ENCODE data around the gene ZCCHC7.
"Not testable (repeated sequence)": the region's sequence is repeated elsewhere in the genome, so short reads cannot be mapped to it uniquely, and the experiment has no call there.

The ZCCHC7 gene

GRCh38 chr9:37180138-37180537 lies 59.8 kb downstream of the ZCCHC7 start:
- Mint-ChIP-seq H3K9me3 (peaks cover 11% of the 10 kb centered on the region), H3K27ac (no peak overlapping the region), H3K4me3 (no peak overlapping the region)

DNA sequence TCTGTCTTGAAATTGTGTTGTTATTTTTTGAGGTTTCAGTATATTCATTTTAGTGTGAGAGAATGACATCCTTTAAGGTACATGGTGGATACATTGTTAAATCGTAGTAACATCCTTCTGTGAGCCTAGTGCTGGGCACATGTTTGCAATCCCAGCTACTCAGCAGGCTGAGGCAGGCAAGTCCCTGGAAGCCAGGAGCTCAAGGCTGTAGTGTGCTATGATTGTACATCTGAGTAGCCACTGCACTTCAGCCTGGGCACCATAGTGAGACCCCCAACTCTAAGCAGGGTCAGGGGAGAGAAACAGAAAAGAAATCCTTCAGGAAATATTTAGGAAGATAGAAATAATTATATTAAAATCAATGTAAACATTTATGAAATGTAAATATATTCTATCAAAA lies 62.3 kb downstream of the ZCCHC7 start:
- peaks cover 71% of the 10 kb centered on the region for H3K4me1 Mint-ChIP-seq
- no peak overlapping the region for H3K4me3 Mint-ChIP-seq
- H3K27me3 Mint-ChIP-seq: no peaks in the 10 kb centered on the region
- peaks cover 32% of the 10 kb centered on the region for H3K36me3 Mint-ChIP-seq
- H3K27ac Mint-ChIP-seq: no peak overlapping the region
- H3K9me3 Mint-ChIP-seq: peaks cover 11% of the 10 kb centered on the region

More at GRCh38 chr9:37180138-37180537, 59.8 kb downstream of the ZCCHC7 start:
- peaks cover 26% of the 10 kb centered on the region for H3K36me3 Mint-ChIP-seq
- no peaks in the 10 kb centered on the region for H3K27me3 Mint-ChIP-seq
- peaks cover 60% of the 10 kb centered on the region for H3K4me1 Mint-ChIP-seq

DNA sequence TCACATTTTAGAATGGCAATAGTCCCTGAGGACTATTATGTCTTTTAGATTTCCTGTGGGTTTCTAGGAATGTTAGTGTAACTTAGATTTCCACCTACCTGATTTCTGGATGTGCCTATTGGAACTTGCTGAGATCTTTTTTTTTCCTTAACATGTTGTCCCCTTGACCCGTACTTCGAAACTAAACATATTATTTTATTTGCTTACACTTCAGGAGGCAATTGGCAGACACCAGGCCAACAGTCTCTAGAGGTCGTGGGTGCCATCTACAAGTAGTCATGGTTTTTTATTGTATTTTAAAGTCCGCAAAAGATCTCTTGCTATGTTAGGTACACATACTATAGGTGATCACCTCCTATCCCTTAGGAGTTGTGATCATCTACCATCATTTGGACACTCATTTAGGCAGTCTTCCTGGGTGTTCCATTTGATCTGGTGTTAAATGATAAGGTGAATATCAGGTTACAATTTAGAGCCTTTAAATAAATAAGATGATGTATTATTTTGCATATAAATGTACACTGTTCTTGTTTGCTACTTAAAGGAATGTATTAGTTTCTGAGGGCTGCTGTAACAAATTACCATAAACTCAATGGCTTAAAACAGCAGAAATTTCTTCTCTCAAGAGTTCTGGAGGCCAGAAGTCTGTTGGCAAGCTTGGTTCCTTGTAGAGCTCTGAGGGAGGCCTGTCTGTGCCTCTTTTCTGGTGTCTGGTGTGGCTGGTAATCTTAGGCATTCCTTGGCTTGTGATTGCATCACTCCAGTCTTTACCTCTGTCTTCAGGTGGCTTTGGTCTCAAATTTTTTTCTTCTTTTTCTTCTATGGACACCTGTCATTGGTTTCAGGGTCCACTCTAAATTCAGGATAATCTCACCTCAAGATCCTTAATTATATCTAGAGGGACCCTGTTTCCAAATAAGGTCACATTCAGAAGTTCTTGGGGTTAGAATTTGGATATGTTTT lies 64.8 kb downstream of the ZCCHC7 start:
- Mint-ChIP-seq H3K27ac (peak overlapping the region; percentile 35), H3K4me3 (no peak overlapping the region), H3K4me1 (peaks cover 61% of the 10 kb centered on the region), H3K9me3 (peaks cover 11% of the 10 kb centered on the region), H3K36me3 (peaks cover 37% of the 10 kb centered on the region), H3K27me3 (no peaks in the 10 kb centered on the region)

- Mint-ChIP-seq H3K27me3 (no peaks in the 10 kb centered on the region), H3K9me3 (peaks cover 6% of the 10 kb centered on the region), H3K4me3 (peak overlapping the region; percentile 85), H3K4me1 (peaks cover 68% of the 10 kb centered on the region), H3K36me3 (peaks cover 36% of the 10 kb centered on the region), H3K27ac (peak overlapping the region; percentile 87)
Measured at GRCh38 chr9:37187292-37187691, 66.9 kb downstream of the ZCCHC7 start.

DNA sequence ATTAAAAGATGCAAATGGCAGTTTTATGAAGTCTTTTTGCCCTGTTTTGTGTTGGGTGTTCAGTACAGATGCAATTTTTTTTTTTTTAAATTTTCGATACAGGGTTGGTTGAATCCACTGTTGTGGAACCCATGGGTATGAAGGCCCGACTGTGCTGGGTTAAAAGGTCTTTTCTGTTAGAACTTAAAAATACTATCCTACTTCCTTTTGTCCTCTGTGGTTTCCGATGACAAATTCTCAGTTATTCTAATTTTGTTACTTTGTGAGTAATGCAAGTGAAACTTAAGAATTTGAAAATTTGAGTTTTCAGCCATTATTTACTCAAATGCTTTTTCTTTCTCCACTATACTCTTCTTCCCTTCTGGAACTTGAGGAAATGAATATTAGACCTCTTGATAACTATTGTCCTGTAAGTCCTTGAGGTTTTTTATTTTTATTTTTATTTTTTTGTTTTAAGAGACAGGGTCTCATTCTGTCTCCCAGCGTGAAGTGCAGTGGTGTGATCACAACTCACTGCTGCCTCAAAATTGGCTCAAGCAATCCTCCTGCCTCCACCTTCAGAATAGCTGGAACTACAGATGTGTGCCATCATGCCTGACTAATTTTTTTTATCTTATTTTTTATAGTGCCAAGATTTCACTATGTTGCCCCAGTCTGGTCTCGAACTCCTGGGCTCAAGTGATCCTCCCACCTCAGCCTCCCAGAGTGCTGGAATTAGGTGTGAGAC lies 67.5 kb downstream of the ZCCHC7 start:
- Mint-ChIP-seq H3K36me3 (peaks cover 32% of the 10 kb centered on the region), H3K27ac (peak overlapping the region; percentile 87), H3K4me1 (peaks cover 68% of the 10 kb centered on the region), H3K27me3 (no peaks in the 10 kb centered on the region), H3K4me3 (peak overlapping the region; percentile 85), H3K9me3 (peaks cover 6% of the 10 kb centered on the region)

DNA sequence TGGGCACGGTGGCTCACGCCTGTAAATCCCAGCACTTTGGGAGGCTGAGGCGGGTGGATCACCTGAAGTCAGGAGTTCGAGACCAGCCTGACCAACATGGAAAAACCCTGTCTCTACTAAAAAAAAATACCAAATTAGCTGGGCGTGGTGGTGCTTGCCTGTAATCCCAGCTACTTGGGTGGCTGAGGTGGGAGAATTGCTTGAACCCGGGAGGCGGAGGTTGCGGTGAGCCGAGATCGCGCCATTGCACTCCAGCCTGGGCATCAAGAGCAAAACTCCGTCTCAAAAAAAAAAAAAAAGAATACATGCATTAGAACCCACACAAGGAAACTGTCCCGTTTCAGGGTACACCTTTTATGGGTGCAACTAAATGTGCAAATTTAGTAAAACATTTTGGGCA lies 70.4 kb downstream of the ZCCHC7 start:
- H3K36me3 Mint-ChIP-seq: peaks cover 25% of the 10 kb centered on the region
- H3K27me3 Mint-ChIP-seq, H3K27ac Mint-ChIP-seq, H3K4me3 Mint-ChIP-seq, H3K9me3 Mint-ChIP-seq: not testable (repeated sequence)
- peaks cover 61% of the 10 kb centered on the region for H3K4me1 Mint-ChIP-seq

DNA sequence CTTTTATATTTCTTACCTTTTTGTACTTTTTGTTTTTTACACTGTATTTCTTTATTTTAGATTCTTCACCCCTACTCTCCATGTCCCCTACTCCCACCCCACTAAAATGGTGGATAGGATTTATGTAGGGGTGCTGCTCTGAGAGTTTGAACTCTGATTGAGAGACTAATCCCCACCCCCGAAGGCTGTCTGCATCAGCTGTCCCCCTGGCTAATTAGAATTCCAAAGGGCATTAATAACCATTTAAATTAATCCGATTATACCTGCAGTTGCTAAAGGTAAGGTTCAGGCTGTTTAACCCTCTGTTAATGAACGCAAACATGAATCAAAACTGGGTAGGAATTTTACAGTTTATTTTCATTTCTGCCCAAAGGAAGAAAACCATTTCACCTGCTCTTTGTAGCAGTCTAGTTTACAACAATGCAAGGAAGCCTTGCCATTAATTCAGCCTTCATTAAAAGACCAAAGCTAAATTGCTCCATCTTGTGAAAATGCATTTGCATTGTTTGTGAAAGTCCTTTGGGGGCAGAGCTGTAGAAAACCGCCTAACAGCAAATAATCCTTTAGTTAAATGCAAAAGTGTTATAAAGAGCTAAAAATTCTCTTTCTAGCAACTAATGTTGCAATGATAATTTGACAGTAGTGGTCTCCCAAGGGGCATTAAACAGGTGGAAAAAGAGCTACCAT lies 71.2 kb downstream of the ZCCHC7 start:
- Mint-ChIP-seq H3K27ac (no peak overlapping the region), H3K4me1 (peaks cover 68% of the 10 kb centered on the region), H3K27me3 (no peaks in the 10 kb centered on the region), H3K4me3 (no peak overlapping the region), H3K9me3 (no peaks in the 10 kb centered on the region), H3K36me3 (peaks cover 25% of the 10 kb centered on the region)

DNA sequence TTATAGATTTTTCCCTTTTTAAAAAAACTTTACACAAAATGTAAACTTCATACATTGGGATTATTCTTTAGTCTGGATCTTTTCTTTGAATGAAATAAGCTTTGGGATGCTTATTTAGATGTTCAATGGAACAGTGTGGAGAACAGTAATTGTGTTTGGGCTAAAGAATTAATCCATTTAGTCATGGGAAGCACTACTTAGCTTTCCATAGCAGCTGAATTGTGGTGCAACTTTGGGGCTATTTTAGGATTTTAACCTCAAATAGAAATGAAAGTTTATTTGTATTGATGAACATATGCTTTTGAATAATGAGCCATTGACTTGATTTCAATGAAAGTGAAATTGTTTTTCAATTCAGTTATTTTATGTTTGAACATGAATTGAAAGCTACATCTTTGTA lies 72.4 kb downstream of the ZCCHC7 start:
- H3K9me3 Mint-ChIP-seq: no peaks in the 10 kb centered on the region
- no peak overlapping the region for H3K4me3 Mint-ChIP-seq
- H3K27ac Mint-ChIP-seq: no peak overlapping the region
- H3K36me3 Mint-ChIP-seq: peaks cover 20% of the 10 kb centered on the region
- H3K4me1 Mint-ChIP-seq: peaks cover 67% of the 10 kb centered on the region
- H3K27me3 Mint-ChIP-seq: no peaks in the 10 kb centered on the region

DNA sequence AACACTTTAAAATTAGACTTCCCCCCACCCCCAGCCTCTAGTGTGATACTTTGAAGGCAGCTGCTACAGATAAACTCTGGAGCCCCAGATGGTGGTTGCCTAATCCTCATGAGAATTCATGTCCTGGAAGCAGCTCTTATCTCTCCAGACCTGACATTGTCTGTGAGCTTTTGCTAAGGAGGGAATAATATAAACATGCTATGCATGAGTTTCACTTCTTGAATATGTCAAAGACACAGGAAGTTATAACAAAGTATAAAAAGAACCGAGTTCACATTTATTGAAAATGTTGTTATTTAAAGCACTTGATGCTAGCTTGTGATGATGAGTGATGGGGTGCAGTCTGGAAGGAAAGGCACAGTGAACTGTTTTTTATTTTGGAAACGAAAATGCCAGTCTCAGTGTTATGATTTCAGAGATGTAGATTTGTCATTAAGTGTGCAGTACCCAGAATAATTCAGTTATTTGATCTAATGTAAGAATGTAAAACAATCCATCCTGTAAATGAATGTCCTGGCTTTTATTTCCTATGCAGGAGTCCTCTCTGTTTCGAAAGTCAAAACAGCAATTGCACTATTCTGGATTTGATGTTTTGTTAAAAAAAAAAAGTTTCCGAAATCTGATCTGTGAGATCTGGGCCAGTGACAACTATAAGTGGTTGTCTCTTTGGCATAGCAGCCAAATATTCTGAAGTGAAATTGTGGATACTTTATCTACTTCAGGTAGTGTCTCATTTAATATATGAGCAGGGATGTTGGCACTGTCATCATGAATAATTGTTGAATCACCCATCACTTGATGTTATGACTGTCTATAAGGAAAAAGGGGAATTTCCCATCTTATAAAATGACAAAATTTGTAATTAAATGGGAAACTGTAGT lies 77.0 kb downstream of the ZCCHC7 start:
- Mint-ChIP-seq H3K27me3 (no peaks in the 10 kb centered on the region), H3K27ac (peak overlapping the region; percentile 91), H3K36me3 (peaks cover 23% of the 10 kb centered on the region), H3K9me3 (peaks cover 7% of the 10 kb centered on the region), H3K4me1 (peaks cover 84% of the 10 kb centered on the region), H3K4me3 (peak overlapping the region; percentile 78)

GRCh38 chr9:37198039-37198729 lies 77.8 kb downstream of the ZCCHC7 start:
- Mint-ChIP-seq H3K9me3 (peaks cover 7% of the 10 kb centered on the region), H3K27me3 (no peaks in the 10 kb centered on the region), H3K36me3 (peaks cover 23% of the 10 kb centered on the region), H3K4me1 (peaks cover 78% of the 10 kb centered on the region), H3K27ac (peak overlapping the region; percentile 91), H3K4me3 (peak overlapping the region; percentile 78)

DNA sequence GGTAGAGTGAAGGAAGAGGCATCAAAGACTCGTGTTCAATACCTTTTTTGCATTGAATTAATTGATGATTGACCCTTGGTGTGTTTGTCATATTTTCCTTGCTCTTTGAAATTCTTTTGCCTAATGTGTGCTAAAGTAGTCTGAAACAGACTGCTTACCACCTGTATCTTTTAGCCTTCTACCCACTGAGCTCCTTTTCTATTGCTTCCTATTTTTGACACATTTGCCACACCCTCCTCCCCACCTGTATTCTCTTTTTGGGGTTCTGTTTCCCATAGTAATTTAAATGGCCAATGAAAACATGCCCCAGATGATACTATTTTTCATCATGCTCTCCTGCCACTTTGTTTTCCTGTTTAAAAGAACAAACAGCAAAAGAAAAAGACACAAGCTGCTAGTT lies 78.5 kb downstream of the ZCCHC7 start:
- Mint-ChIP-seq H3K27ac (peak overlapping the region; percentile 91), H3K27me3 (no peaks in the 10 kb centered on the region), H3K4me3 (peak overlapping the region; percentile 78), H3K4me1 (peaks cover 81% of the 10 kb centered on the region), H3K36me3 (peaks cover 28% of the 10 kb centered on the region), H3K9me3 (peaks cover 7% of the 10 kb centered on the region)

- peaks cover 28% of the 10 kb centered on the region for H3K36me3 Mint-ChIP-seq
- H3K4me3 Mint-ChIP-seq: peak overlapping the region; percentile 66
Measured at GRCh38 chr9:37200433-37201005, 80.1 kb downstream of the ZCCHC7 start.

DNA sequence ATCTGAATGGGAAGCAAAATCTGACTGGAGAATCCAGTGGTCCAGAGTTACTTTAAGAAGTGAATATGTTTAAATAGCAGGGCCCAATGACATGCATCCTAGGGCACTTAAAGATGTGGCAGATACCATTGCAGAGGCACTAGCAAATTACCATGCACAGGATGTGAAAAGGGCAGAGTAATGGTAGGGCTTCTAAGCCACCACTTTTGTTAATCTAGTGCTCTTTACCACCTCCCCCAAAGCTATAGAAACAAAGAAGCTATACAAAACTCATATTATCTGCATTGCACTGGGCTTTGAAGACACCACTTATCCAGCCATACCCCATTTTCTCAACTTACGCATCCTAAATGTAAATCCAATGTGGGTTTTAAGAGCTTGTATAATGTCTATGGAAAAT lies 81.2 kb downstream of the ZCCHC7 start:
- Mint-ChIP-seq H3K27me3 (no peaks in the 10 kb centered on the region), H3K36me3 (peaks cover 32% of the 10 kb centered on the region), H3K27ac (peak overlapping the region; percentile 35), H3K9me3 (peaks cover 12% of the 10 kb centered on the region), H3K4me3 (no peak overlapping the region), H3K4me1 (peaks cover 70% of the 10 kb centered on the region)

More at GRCh38 chr9:37200433-37201005, 80.1 kb downstream of the ZCCHC7 start:
- Mint-ChIP-seq H3K27me3 (no peaks in the 10 kb centered on the region), H3K4me1 (peaks cover 79% of the 10 kb centered on the region), H3K27ac (peak overlapping the region; percentile 96), H3K9me3 (peaks cover 12% of the 10 kb centered on the region)

GRCh38 chr9:37202091-37202490 lies 81.7 kb downstream of the ZCCHC7 start:
- peaks cover 35% of the 10 kb centered on the region for H3K36me3 Mint-ChIP-seq
- H3K9me3 Mint-ChIP-seq: peaks cover 12% of the 10 kb centered on the region
- no peak overlapping the region for H3K27ac Mint-ChIP-seq
- no peaks in the 10 kb centered on the region for H3K27me3 Mint-ChIP-seq
- H3K4me1 Mint-ChIP-seq: peaks cover 71% of the 10 kb centered on the region
- no peak overlapping the region for H3K4me3 Mint-ChIP-seq
